GM13976 (cell line): ENCODE measurements around the gene BICC1.

ENCODE experiments used
- DNase-seq: peaks from one replicate; pipeline ENCODE4 v3.0.0; 2012; ENCODE audit warnings: low spot score
- CTCF ChIP-seq: IDR thresholded peaks from 2 replicates; pipeline ENCODE4 v1.5.1; 2012; ENCODE audit warnings: borderline replicate concordance, mild to moderate bottlenecking; ENCODE audit not compliant: insufficient read depth; ENCODE audit errors: extremely low read depth, missing control alignments, control extremely low read depth
- in situ Hi-C: fragments of 300-500 bp; cut with MboI; formaldehyde crosslinking; loops from one replicate; pipeline ENCODE4 v1.12.0; 2022; ENCODE audit warnings: low sequenced_read_pairs, mixed read lengths, inconsistent platforms; ENCODE audit not compliant: unreplicated experiment

The BICC1 gene

GRCh38 chr10:58784361-58784760, 271.7 kb downstream of the BICC1 start:
- TF ChIP-seq CTCF, result no peak
- DNase-seq, result no peak
- in situ Hi-C loops, result loop anchor here (25.0 kb wide), 2 partner anchors 828 to 1028 kb away; no protein-coding TSS in a partner anchor

GRCh38 chr10:58785354-58785753, 272.7 kb downstream of the BICC1 start:
- TF ChIP-seq CTCF, result no peak
- in situ Hi-C loops, result loop anchor here (25.0 kb wide), 2 partner anchors 827 to 1027 kb away; no protein-coding TSS in a partner anchor
- no peak for DNase-seq

GRCh38 chr10:58791137-58791536, 278.5 kb downstream of the BICC1 start:
- TF ChIP-seq CTCF, result no peak
- in situ Hi-C loops, result loop anchor here (25.0 kb wide), 2 partner anchors 821 to 1021 kb away; no protein-coding TSS in a partner anchor
- DNase-seq, result no peak

- no peak for TF ChIP-seq CTCF
- in situ Hi-C loops, result loop anchor here (25.0 kb wide), 2 partner anchors 817 to 1017 kb away; no protein-coding TSS in a partner anchor
- DNase-seq, result no peak
These were observed 282.9 kb downstream of the BICC1 start for GRCh38 chr10:58795560-58795959.

GRCh38 chr10:58796242-58796641, 283.6 kb downstream of the BICC1 start:
- in situ Hi-C loops, result loop anchor here (25.0 kb wide), 2 partner anchors 816 to 1016 kb away; no protein-coding TSS in a partner anchor
- no peak for DNase-seq
- TF ChIP-seq CTCF, result no peak

- DNase-seq, result no peak
- no peak for TF ChIP-seq CTCF
- in situ Hi-C loops, result loop anchor here (25.0 kb wide), 2 partner anchors 815 to 1015 kb away; no protein-coding TSS in a partner anchor
These were observed 284.2 kb downstream of the BICC1 start for GRCh38 chr10:58796824-58797223.
